Tibial nerve (tissue), 4 donors: Measurements from ENCODE around the gene WHAMM. TPM values are rescaled to one million over a fixed set of nuclear protein-coding genes. Genes with fewer than 3 reads are reported as not detected.

Experiments
- DNase-seq, 2 donors: peaks; one replicate each; pipeline ENCODE4 v3.0.0-alpha.2; 2019; ENCODE audit warnings: low spot score in 2 of 2
- H3K27ac ChIP-seq, 4 donors: fragments of 200-600 bp; sonication (generic) in 3 of 4; one replicate each; pipeline ENCODE4 v1.5.1; 2017 to 2019; ENCODE audit warnings: mild to moderate bottlenecking in 1 of 4
- H3K27me3 ChIP-seq, 2 donors: fragments of 200-600 bp; sonication (generic) in 1 of 2; one replicate each; pipeline versions ENCODE4 v1.5.1 to v1.6.0; 2017 to 2019
- H3K36me3 ChIP-seq, 3 donors: fragments of 200-600 bp; sonication (generic); one replicate each; pipeline ENCODE4 v1.5.1; 2018 to 2019
- H3K4me1 ChIP-seq, 4 donors: fragments of 200-600 bp; sonication (generic) in 3 of 4; one replicate each; pipeline ENCODE4 v1.5.1; 2017 to 2019
- H3K4me3 ChIP-seq, 4 donors: fragments of 200-600 bp; sonication (generic) in 3 of 4; one replicate each; pipeline ENCODE4 v1.5.1; 2017 to 2019; ENCODE audit warnings: mild to moderate bottlenecking in 1 of 4, moderate library complexity in 1 of 4
- H3K9me3 ChIP-seq, 4 donors: fragments of 200-600 bp; sonication (generic) in 3 of 4; one replicate each; pipeline ENCODE4 v1.5.1; 2017 to 2019
- EP300 ChIP-seq, 2 donors: sonication (generic); formaldehyde crosslinking; IDR thresholded peaks; one replicate each; pipeline ENCODE4 v1.6.1; 2017; ENCODE audit warnings: antibody characterized with exemption in 2 of 2, mild to moderate bottlenecking in 1 of 2
- POLR2A ChIP-seq, 2 donors: fragments of 450-650 bp; IDR thresholded peaks; one replicate each; pipeline ENCODE4 v1.6.1; 2017; ENCODE audit warnings: antibody characterized with exemption in 2 of 2, mild to moderate bottlenecking in 2 of 2, moderate library complexity in 2 of 2
- WGBS, 2 donors: methylation state at CpG; one replicate each; pipeline ENCODE4 v1.1.5; 2018; 5-methylcytosine and 5-hydroxymethylcytosine counted together
- total RNA-seq, 4 donors: library from RNA; depleted of rRNA; stranded (reverse); fragments of >200 nt; gene quantifications; one replicate each; pipeline ENCODE4 v1.1.0, GENCODE V29; 2016
- TF ChIP-seq, protein P1 (sequence below), 5 experiments: fragments of 200-600 bp in 3 of 5; fragments of 450-650 bp in 2 of 5; sonication (generic) in 3 of 5; IDR thresholded peaks; one replicate each; pipeline ENCODE4 v1.5.1; 2016 to 2019; ENCODE audit warnings: antibody characterized with exemption in 5 of 5, mild to moderate bottlenecking in 3 of 5, moderate library complexity in 2 of 5

Gene WHAMM
- total RNA-seq, 4 donors from 2014 or later, result 11.8 to 17.4 (median 13.0) TPM

GRCh38 chr15:82792068-82792467, 17.4 kb upstream of the WHAMM start:
- Histone ChIP-seq H3K9me3 (peaks cover 0 to 6% (median 0%) of the 10 kb centered on the region in 4 donors), H3K4me3 (no peak overlapping the region), H3K27ac (no peak overlapping the region), H3K27me3 (no peaks in the 10 kb centered on the region), H3K36me3 (peaks cover 0 to 3% (median 0%) of the 10 kb centered on the region in 3 donors), H3K4me1 (no peaks in the 10 kb centered on the region)
- TF ChIP-seq, protein P1, sequence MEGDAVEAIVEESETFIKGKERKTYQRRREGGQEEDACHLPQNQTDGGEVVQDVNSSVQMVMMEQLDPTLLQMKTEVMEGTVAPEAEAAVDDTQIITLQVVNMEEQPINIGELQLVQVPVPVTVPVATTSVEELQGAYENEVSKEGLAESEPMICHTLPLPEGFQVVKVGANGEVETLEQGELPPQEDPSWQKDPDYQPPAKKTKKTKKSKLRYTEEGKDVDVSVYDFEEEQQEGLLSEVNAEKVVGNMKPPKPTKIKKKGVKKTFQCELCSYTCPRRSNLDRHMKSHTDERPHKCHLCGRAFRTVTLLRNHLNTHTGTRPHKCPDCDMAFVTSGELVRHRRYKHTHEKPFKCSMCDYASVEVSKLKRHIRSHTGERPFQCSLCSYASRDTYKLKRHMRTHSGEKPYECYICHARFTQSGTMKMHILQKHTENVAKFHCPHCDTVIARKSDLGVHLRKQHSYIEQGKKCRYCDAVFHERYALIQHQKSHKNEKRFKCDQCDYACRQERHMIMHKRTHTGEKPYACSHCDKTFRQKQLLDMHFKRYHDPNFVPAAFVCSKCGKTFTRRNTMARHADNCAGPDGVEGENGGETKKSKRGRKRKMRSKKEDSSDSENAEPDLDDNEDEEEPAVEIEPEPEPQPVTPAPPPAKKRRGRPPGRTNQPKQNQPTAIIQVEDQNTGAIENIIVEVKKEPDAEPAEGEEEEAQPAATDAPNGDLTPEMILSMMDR (IDR thresholded peaks at IDR 0.05), result no peak
- no peak for TF ChIP-seq EP300 (IDR thresholded peaks at IDR 0.05)
- TF ChIP-seq POLR2A (IDR thresholded peaks at IDR 0.05), result no peak
- DNase-seq, result no peak
- WGBS, 2 donors, result 65 to 85% methylated on average over 1 of the region's 1 CpG

GRCh38 chr15:82793737-82794136, 15.7 kb upstream of the WHAMM start:
- DNase-seq, result no peak
- Histone ChIP-seq H3K27me3 (no peaks in the 10 kb centered on the region), H3K4me3 (no peak overlapping the region), H3K27ac (no peak overlapping the region), H3K36me3 (peaks cover 0 to 3% (median 0%) of the 10 kb centered on the region in 3 donors), H3K4me1 (no peaks in the 10 kb centered on the region), H3K9me3 (peaks cover 0 to 6% (median 0%) of the 10 kb centered on the region in 4 donors)
- no peak for TF ChIP-seq POLR2A (IDR thresholded peaks at IDR 0.05)
- TF ChIP-seq, protein P1 (IDR thresholded peaks at IDR 0.05), result no peak
- no peak for TF ChIP-seq EP300 (IDR thresholded peaks at IDR 0.05)

DNA sequence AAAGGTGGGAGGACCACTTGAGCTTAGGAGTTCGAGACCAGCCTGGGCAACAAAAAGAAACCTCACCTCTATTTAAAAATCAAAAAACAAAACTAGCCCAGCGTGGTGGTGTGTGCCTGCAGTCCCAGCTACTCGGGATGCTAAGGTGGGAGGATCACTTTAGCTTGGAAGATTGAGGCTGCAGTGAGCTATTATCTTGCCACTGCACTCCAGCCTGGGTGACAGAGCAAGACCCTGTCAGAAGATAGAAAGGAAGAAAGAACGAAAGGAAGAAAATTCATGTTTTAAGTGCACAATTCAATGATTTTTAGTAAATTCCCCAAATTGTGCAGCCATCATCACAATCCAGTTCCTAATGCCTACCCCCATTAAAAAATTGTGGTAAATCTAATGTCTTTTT, 11.3 kb upstream of the WHAMM start:
- Histone ChIP-seq H3K4me1 (no peaks in the 10 kb centered on the region), H3K27ac (no peak overlapping the region), H3K4me3 (no peak overlapping the region), H3K36me3 (peaks cover 0 to 17% (median 0%) of the 10 kb centered on the region in 3 donors), H3K27me3 (no peaks in the 10 kb centered on the region), H3K9me3 (peaks cover 0 to 6% (median 0%) of the 10 kb centered on the region in 4 donors)
- DNase-seq, result no peak
- no peak for TF ChIP-seq EP300 (IDR thresholded peaks at IDR 0.05)
- TF ChIP-seq, protein P1 (IDR thresholded peaks at IDR 0.05), result no peak
- WGBS, 2 donors, result 84% methylated on average over 4 of the region's 4 CpGs

- H3K9me3 ChIP-seq, result peaks cover 0 to 2% (median 0%) of the 10 kb centered on the region in 4 donors
- H3K4me3 ChIP-seq, result no peak overlapping the region
- H3K27ac ChIP-seq, result no peak overlapping the region
- no peak for DNase-seq
- no peaks in the 10 kb centered on the region for H3K4me1 ChIP-seq
- TF ChIP-seq, protein P1 (IDR thresholded peaks at IDR 0.05), result no peak
- TF ChIP-seq POLR2A (IDR thresholded peaks at IDR 0.05), result no peak
- TF ChIP-seq EP300 (IDR thresholded peaks at IDR 0.05), result no peak
- 81 to 85% methylated on average over 5 of the region's 5 CpGs for WGBS, 2 donors
- peaks cover 0 to 18% (median 0%) of the 10 kb centered on the region in 3 donors for H3K36me3 ChIP-seq
- H3K27me3 ChIP-seq, result no peaks in the 10 kb centered on the region
Observed at GRCh38 chr15:82798531-82799166, 10.8 kb upstream of the WHAMM start.

GRCh38 chr15:82799183-82799841, 10.1 kb upstream of the WHAMM start:
- Histone ChIP-seq H3K27ac (no peak overlapping the region), H3K9me3 (no peaks in the 10 kb centered on the region), H3K27me3 (no peaks in the 10 kb centered on the region), H3K4me1 (no peaks in the 10 kb centered on the region), H3K4me3 (no peak overlapping the region), H3K36me3 (peaks cover 0 to 18% (median 0%) of the 10 kb centered on the region in 3 donors)
- 68 to 73% methylated on average over 7 of the region's 7 CpGs for WGBS, 2 donors
- no peak for DNase-seq
- TF ChIP-seq, protein P1 (IDR thresholded peaks at IDR 0.05), result no peak
- no peak for TF ChIP-seq EP300 (IDR thresholded peaks at IDR 0.05)
- TF ChIP-seq POLR2A (IDR thresholded peaks at IDR 0.05), result no peak
